Activated CD4-positive, CD25-positive, alpha-beta regulatory T cell treated with anti-CD3 and anti-CD28 coated beads, Interleukin-2, amount 50 U/mL, for 16 hours (primary cell): ENCODE measurements around the gene EPRS1.
"Not testable (repeated sequence)": the region's sequence is repeated elsewhere in the genome, so short reads cannot be mapped to it uniquely, and the experiment has no call there.

Source experiments
- DNase-seq: peaks from one replicate; pipeline ENCODE4 v3.0.0-alpha.2; 2020; ENCODE audit warnings: low read depth, low spot score

Gene EPRS1

GRCh38 chr1:220046052-220046930 lies at the start of gene EPRS1:
Gene EPRS1 (minus strand): TSS chr1:220046505. CDS start chr1:220046388, 117 bp downstream.
- DNase-seq, result peak; percentile 91

- peak; percentile 86 for DNase-seq
These were observed 48.0 kb upstream of the EPRS1 start, which contains the start of gene IARS2 for GRCh38 chr1:220094016-220094911. Gene IARS2 (plus strand): TSS chr1:220094132. CDS start chr1:220094217, 85 bp downstream.

- DNase-seq, result no peak
These were observed 47.2 kb upstream of the EPRS1 start for GRCh38 chr1:220093361-220094015.

- no peak for DNase-seq
These were observed 46.4 kb upstream of the EPRS1 start for GRCh38 chr1:220092694-220093093.

- DNase-seq, result peak; percentile 96
These were observed 43.6 kb upstream of the EPRS1 start, which contains the start of gene BPNT1 for GRCh38 chr1:220089650-220090556. Gene BPNT1 (minus strand): TSS chr1:220089788. CDS start chr1:220079846, 9,942 bp downstream.

GRCh38 chr1:220086261-220086686 lies 40.0 kb upstream of the EPRS1 start:
- not testable (repeated sequence) for DNase-seq

GRCh38 chr1:220084460-220084859 lies 38.2 kb upstream of the EPRS1 start:
- DNase-seq, result no peak

GRCh38 chr1:220077887-220078286 lies 31.6 kb upstream of the EPRS1 start:
- no peak for DNase-seq

GRCh38 chr1:220076861-220077762 lies 30.8 kb upstream of the EPRS1 start:
- no peak for DNase-seq

GRCh38 chr1:220067269-220068204 lies 21.2 kb upstream of the EPRS1 start:
- DNase-seq, result no peak

- DNase-seq, result no peak
These were observed 16.3 kb upstream of the EPRS1 start for GRCh38 chr1:220062629-220063028.

GRCh38 chr1:220060876-220061275 lies 14.6 kb upstream of the EPRS1 start:
- no peak for DNase-seq

GRCh38 chr1:220056374-220056773 lies 10.1 kb upstream of the EPRS1 start:
- DNase-seq, result no peak

- DNase-seq, result no peak
These were observed 801 bp downstream of the EPRS1 start for GRCh38 chr1:220045356-220046051.

GRCh38 chr1:220044678-220045355 lies 1.5 kb downstream of the EPRS1 start:
- DNase-seq, result no peak

- no peak for DNase-seq
These were observed 2.7 kb downstream of the EPRS1 start for GRCh38 chr1:220043646-220044045.

- no peak for DNase-seq
These were observed 6.2 kb downstream of the EPRS1 start for GRCh38 chr1:220040028-220040596.
